ENCODE measurements around the gene PIEZO1.

DNA sequence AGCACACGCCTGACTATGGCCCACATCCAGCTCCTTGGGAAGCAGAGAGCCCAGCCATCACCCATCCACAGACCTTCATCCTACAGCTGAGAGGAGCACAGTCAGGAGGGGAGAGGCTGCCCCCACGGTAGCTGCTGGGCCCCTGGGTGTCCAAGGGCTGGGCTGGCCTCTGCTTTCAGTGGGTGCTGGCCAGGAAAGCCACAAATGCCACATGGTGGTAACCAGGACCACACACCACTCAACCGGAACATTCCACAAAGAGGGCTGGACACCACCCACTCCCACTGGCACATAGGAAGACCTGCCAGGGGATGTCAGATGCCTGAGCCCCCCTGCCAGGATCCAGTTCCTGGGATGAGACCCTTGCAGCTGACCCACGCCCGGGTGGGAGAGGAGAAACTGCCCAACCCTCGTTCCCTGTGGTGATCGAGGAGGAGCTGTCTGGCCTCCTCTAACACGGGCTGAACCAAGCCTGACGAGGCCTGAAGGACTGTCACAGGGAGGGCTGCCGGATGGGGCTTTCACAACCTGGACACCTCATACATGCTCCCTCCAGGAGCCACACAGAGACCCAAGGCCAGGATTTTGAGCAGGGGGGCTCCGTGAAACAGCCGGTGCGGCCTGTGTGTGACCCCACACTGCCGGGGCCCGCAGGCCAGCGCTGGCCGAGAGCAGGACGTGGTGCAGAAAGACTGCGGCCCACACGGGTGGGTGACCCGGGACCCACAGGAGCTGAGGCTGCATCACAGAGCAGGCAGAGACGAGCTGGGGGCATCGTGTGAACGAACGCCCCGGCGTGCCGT lies 30.7 kb downstream of the PIEZO1 start:
- TF ChIP-seq, protein P1, sequence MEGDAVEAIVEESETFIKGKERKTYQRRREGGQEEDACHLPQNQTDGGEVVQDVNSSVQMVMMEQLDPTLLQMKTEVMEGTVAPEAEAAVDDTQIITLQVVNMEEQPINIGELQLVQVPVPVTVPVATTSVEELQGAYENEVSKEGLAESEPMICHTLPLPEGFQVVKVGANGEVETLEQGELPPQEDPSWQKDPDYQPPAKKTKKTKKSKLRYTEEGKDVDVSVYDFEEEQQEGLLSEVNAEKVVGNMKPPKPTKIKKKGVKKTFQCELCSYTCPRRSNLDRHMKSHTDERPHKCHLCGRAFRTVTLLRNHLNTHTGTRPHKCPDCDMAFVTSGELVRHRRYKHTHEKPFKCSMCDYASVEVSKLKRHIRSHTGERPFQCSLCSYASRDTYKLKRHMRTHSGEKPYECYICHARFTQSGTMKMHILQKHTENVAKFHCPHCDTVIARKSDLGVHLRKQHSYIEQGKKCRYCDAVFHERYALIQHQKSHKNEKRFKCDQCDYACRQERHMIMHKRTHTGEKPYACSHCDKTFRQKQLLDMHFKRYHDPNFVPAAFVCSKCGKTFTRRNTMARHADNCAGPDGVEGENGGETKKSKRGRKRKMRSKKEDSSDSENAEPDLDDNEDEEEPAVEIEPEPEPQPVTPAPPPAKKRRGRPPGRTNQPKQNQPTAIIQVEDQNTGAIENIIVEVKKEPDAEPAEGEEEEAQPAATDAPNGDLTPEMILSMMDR (conservative IDR thresholded peaks at IDR 0.05) = no peak
- TF ChIP-seq ZFX (IDR thresholded peaks at IDR 0.05) = no peak

All from C4-2B (cell line).